Left kidney (tissue), 2 donors: ENCODE results near the gene PREX1. TPM values are rescaled to one million over a fixed set of nuclear protein-coding genes. Genes with fewer than 3 reads are reported as not detected.
"Not testable (repeated sequence)": the region's sequence is repeated elsewhere in the genome, so short reads cannot be mapped to it uniquely, and the experiment has no call there.

Source experiments
- DNase-seq: peaks from one replicate; pipeline ENCODE4 v3.0.0-alpha.2; 2013
- polyA plus RNA-seq: library from polyadenylated mRNA; unstranded; fragments of 120-200 nt; gene quantifications from one replicate; pipeline ENCODE4 v1.2.1, GENCODE V29; 2013; ENCODE audit not compliant: insufficient read length

Gene PREX1
- polyA plus RNA-seq, 1 donor, result 11.7 TPM

GRCh38 chr20:48846516-48847492 is 19.0 kb upstream of the PREX1 start:
- no peak for DNase-seq

GRCh38 chr20:48845721-48846306 is 18.0 kb upstream of the PREX1 start:
- no peak for DNase-seq

GRCh38 chr20:48844996-48845395 is 17.2 kb upstream of the PREX1 start:
- no peak for DNase-seq

DNA sequence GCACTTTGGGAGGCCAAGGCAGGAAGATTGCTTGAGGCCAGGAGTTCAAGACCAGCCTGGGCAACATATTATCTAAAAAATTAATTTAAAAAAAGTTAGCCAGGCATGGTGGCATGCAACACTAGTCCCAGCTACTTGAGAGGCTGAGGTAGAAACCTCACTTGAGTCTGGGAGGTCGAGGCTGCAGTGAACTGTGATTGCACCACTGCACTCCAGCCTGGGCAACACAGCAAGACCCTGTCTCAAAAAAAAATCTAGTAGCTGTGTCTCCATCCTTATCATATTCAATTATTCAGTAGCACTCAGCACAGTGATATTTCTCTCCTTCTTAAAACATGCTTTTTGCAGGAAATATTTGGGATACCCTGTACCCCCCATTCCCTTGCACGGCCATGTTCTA is 16.1 kb upstream of the PREX1 start:
- DNase-seq, result not testable (repeated sequence)

GRCh38 chr20:48843057-48843806 is 15.4 kb upstream of the PREX1 start:
- DNase-seq, result no peak

- DNase-seq, result no peak
These were observed 14.2 kb upstream of the PREX1 start for GRCh38 chr20:48841875-48842529.

DNA sequence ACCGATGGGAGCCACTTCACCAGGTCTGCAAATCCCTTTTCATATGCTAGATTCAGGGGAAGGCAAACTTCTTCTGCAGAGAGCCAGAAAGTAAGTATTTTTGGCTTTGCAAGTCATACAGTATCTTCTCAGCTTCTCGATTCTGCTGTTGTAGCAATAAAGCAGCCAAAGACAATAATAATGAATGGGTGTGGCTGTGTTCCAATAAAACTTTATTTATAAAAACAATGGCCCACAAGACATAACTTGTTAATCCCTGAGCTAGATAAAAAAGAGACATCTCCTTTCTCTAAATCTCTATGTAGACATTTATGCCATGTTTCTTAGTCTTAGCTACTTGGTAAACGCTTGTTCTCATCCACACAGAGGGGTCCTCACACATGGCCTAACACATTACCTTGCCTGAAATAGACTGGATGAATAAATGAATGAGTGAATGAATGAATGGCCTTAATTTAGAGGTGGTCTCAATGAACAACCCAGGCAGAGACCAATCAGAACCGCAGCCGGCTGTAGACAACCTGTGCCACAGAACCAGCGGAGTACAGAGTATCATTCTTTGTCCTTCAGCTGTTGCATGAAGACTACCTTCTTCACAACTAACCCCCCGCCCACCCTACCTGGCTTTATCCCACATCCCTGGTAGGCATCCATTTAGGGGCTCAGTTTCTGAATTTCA is 13.5 kb upstream of the PREX1 start:
- no peak for DNase-seq

GRCh38 chr20:48839154-48839917 is 11.5 kb upstream of the PREX1 start:
- no peak for DNase-seq

- DNase-seq, result no peak
These were observed 9.2 kb upstream of the PREX1 start for GRCh38 chr20:48837014-48837413.

- DNase-seq, result no peak
These were observed 7.6 kb upstream of the PREX1 start for GRCh38 chr20:48835390-48835789.

DNA sequence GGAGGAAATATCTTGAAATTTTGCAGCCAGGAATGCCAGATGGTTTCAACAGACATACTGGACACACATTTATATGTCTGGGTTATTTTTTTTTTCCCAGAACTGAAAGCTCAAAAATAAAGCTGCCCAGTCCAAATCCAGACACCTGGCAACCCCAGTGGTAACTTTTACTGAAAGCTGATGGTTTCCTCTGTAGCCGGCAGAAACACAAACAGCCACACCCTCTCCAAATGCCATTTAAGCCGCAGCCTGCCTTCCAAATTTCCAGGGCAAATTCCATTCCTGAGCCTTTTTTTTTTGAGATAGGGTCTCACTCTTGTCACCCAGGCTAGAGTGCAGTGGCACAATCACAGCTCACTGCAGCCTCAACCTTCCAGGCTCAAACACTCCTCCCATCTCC is 6.5 kb upstream of the PREX1 start:
- DNase-seq, result no peak

DNA sequence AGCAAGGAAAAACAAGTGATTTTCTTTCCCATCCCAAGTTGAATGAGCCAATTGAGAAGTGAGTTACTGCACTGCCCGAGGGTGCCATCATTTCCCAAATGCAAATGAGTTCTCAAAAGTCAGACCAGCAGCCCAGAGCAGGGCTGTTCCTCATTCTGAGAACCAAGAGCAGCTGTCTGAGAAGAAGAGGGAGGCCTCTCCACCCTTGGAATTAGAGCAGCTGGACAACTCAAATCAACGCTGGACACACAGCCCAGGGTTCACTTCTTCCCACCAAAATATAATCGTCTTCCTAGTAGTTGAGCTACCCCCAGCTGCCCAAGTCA is 4.6 kb upstream of the PREX1 start:
- no peak for DNase-seq

GRCh38 chr20:48831718-48832404 is 4.1 kb upstream of the PREX1 start:
- no peak for DNase-seq

DNA sequence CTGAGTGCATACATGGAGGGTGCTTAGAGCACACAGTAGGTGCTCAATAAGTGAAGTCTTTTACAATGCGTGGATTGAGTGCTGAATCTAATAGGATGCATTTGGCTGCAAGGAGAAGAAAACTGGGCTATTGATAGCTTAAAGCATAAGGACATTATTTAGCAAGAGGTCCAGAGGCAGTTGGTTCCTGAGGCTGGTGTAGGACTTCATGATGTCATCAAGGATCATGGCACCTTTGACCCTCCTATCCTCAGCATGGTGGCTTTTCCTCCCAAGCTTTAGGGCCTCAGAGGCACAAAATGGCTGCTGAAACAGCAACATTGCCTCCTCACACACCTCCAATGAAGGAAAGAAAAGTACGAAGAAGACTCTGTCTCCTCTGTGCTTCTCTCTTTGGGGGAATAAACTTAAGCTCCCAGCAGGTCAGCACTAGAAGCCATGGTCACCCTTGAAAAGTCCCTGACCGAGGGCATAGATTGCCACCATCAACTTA is 3.1 kb upstream of the PREX1 start:
- DNase-seq, result no peak

DNA sequence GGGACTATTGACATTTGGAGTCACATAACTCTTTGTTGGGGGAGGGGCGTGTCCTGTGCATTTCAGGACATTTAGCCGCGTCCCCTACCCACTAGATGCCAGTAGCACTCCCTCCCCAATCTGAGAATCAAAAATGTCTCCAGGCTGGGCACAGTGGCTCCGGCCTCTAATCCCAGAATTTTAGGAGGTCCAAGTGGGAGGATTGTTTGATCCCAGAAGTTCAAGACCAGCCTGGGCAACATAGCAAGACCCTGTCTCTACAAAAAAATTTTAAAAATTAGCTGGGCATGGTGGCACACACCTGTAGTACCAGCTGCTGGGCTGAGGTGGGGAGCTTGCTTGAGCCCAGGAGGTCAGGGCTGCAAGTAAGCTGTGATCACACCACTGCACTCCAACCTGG is 2.1 kb upstream of the PREX1 start:
- no peak for DNase-seq

DNA sequence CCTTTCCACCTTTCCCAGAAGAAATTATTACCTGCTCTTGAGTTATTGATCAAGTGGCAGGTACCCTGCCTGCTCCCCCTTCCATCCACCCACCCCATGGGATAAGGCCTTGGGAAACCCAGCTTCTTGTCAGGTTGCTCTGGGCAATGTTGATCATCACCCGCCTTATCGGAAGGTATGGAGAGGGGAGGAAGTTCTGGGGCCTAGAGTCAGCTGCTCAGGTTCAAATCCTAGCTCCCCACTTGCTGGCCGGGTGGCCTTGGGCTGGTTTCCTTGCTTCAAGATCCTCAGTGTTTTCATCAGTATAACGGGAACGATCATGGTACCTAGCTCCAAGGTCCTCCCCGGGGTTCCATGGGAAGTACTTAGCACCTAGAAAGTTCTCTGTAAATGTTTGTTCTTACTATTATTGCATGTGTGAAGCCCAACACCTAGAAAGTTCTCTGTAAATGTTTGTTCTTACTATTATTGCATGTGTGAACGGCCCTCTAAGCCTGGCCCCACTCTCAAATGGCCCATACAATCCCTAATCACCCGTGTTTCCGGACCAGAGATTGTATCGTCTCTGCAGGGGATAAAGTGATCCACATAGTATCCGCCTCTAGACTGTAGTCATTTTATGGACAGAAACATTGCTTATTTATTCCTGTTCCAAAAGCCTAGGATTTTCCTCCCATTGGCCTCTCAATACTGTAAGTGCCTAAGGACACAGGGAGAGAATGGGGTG is 1.1 kb upstream of the PREX1 start:
- no peak for DNase-seq

- no peak for DNase-seq
These were observed 672 bp downstream of the PREX1 start for GRCh38 chr20:48826883-48827771.

DNA sequence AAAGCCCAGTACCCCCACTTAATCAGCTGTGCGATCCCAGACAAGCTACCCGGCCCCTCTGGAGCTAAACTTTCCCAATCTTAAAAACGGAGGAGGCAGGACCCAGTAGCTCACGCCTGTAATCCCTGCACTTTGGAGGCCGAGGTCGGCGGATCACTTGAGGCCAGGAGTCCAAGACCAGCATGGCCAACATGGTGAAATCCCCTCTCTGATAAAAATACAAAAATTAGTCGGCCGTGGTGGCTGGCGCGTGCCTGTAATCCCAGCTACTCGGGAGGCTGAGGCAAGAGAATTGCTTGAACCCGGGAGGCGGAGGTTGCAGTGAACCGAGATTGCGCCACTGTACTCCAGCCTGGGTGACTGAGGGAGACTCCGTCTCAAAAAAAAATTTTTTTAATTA is 1.3 kb downstream of the PREX1 start:
- not testable (repeated sequence) for DNase-seq
